ENCODE results near the gene SLC4A1.

The SLC4A1 gene

DNA sequence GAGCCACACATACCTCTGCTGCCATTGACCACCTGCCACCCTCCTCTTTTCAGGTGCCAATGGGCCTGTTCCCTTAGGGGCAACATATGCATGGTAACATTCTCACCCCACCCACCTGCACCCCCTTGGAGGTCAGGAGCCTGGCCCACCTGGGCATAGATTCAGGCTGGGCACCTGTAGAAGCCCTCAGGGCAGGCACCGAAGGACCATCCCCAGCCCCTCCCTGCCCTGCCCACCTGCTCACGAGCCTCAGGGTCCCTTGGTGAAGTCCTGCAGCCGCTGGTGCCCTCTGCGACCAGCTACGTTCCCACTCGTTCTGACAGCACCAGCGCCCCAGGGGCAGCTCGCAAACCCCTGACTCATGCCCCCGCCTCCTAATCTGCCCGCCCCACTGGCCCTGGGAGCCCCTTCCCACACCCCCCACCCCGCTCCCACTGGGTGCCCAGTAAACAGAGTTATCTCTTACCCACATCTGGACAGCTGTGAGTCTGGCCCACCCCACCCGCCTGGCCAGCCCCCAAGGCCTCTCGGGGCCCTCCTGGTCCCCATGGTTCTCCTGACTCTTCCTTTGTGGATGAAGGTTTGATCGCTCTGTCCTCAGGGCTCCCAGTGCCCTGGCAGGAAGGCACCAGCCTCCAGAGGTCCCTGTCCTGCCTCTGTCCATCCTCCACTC is at the start of gene SLC4A1:
Gene SLC4A1 (minus strand): TSS at position 318 of the 673 bp plus-strand sequence. CDS start 5,269 bp downstream, outside the sequence.
- no peak for DNase-seq (ENCODE audit: low read depth in 2 of 2)

DNA sequence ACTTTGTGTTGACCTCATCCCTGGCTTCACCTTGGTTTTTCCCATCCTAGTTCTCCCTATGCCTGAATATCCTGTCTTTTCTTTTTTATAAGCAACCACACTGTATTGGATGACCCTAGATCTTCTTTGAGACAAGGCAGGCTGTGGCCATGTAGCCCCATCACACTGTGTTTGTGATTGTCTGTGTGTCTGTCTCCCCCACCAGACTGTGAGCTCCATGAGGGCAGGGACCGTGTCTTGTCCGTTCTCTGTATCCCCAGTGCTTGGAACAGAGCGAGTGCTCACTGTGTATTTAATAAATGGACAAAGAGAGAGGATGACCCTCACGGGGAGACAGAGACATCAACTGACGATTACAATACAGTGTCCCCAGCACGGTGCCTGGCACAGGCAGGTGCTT is 49.6 kb upstream of the SLC4A1 start:
- DNase-seq (ENCODE audit: low read depth in 2 of 2), result no peak

DNA sequence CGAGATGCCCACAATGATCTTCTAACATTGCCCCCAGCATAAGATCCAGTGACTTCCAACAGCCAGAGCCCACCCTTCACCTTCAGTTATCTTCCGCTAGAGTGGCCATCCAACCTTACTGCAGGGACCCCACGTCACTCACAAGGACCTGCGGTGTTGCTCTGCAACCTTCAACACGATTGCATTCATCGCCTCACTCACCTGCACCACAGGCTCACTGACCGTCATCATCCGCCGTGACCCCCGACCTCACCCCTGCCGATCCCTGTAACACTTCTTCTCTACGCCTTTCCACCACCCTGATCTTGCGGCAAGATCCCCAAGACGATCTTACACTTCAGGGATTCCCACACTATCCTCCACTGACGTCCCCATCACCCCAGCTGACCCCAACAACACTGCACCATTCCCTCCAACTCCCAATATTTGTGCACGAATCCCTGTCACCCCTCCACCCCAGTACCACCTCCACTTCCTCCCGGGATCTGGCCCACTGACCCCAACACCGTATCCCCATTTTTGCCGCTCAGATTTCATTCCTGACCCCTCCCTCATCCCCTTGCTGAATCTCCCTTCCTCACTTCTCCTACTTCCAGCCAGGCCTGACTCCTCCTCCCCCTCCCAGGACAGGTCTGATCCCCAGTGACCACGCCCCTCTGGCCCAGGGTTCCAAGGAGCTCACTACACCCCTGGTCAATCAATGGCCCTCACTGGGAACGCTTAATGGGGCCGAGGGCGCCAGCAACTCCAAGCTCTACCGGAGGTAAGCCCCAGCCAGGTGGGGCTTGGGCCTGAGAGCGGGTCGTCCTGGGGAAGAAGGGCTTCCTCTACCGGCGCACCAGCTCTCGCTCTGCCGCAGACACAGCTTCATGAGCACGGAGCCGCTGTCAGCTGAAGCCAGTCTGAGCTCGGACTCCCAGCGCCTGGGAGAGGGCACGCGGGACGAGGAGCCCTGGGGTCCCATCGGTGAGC is 48.1 kb upstream of the SLC4A1 start:
- no peak for DNase-seq (ENCODE audit: low read depth in 2 of 2)

GRCh38 chr17:44314869-44315661 is 47.1 kb upstream of the SLC4A1 start:
- DNase-seq (ENCODE audit: low read depth in 2 of 2), result no peak

- DNase-seq (ENCODE audit: low read depth in 2 of 2), result no peak
These were observed 46.6 kb upstream of the SLC4A1 start for GRCh38 chr17:44314524-44314868.

GRCh38 chr17:44314031-44314430 is 46.1 kb upstream of the SLC4A1 start:
- DNase-seq (ENCODE audit: low read depth in 2 of 2), result no peak

GRCh38 chr17:44312396-44313104 is 44.6 kb upstream of the SLC4A1 start:
- DNase-seq (ENCODE audit: low read depth in 2 of 2), result no peak

GRCh38 chr17:44311562-44312181 is 43.7 kb upstream of the SLC4A1 start:
- DNase-seq (ENCODE audit: low read depth in 2 of 2), result no peak

GRCh38 chr17:44310609-44311376 is 42.9 kb upstream of the SLC4A1 start:
- DNase-seq (ENCODE audit: low read depth in 2 of 2), result no peak

DNA sequence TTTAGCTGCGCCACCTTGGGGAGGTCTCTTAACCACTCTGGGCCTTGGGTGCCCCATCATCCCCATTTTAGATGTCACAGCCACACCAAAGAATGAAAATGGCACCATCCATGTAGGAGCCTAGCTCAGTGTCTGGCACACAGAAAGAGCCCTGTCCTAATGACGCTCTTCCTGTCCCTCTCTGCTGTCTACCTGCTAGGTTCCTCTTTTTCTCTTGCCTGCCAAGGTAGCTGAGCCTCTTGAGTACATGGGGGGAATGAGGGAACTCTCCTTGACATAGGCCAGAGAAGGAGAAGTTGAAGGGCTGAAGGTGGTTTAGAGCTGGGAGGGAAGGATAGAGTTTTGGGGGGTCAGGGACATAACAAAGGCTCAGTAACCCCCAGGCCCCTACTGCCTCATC is 42.3 kb upstream of the SLC4A1 start:
- DNase-seq (ENCODE audit: low read depth in 2 of 2), result no peak

DNA sequence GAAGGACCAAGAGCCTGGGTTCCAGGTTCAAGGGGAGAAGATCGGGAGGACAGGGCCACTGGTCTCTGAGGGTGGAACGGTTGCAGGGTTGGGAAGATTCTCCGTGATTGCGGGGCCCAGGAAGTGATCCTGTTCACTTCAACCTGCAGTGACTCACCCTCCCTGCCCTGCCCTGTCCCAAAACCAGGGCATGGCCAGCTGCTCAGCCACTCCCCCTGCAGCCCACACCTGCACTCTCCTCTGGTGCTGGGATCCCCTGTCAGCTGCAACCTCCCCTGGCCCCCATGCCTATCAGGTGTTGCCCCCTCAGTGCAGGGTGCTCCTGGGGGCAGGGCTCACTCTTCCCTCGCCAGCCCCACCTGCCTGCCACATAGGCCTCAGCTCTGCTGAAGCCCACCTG is 41.5 kb upstream of the SLC4A1 start:
- no peak for DNase-seq (ENCODE audit: low read depth in 2 of 2)

GRCh38 chr17:44308865-44309264 is 40.9 kb upstream of the SLC4A1 start:
- DNase-seq (ENCODE audit: low read depth in 2 of 2), result no peak

DNA sequence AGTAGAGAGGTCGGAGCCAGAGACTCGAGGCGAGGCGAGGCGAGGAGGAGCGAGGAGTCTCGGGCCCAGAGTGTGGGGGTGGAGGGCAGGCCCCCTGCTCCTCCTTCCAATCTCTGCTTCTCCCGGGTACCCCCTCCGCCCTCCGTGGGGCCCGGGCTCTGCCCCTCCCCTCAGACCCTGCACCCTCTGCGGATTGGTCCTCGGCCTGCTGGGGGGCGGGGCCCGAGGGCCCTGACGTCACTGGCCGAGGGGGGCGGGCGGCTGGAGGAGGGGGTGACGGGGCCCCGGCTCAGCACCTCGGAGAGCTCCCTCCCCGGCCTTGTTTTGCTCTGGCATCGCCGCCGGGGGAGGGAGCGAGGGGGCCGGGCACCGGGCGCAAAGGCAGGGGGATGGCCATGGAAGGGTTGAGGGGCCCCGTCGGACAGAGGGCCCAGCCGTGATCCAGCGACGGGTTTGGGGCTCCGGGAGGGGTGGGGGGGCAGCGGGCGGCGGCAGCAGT is 40.4 kb upstream of the SLC4A1 start, which contains the start of gene RUNDC3A:
Gene RUNDC3A (plus strand): TSS at position 282 of the 499 bp plus-strand sequence. CDS start 232 bp downstream, outside the sequence.
- peak; percentile 65 to 77 for DNase-seq (ENCODE audit: low read depth in 2 of 2)

DNA sequence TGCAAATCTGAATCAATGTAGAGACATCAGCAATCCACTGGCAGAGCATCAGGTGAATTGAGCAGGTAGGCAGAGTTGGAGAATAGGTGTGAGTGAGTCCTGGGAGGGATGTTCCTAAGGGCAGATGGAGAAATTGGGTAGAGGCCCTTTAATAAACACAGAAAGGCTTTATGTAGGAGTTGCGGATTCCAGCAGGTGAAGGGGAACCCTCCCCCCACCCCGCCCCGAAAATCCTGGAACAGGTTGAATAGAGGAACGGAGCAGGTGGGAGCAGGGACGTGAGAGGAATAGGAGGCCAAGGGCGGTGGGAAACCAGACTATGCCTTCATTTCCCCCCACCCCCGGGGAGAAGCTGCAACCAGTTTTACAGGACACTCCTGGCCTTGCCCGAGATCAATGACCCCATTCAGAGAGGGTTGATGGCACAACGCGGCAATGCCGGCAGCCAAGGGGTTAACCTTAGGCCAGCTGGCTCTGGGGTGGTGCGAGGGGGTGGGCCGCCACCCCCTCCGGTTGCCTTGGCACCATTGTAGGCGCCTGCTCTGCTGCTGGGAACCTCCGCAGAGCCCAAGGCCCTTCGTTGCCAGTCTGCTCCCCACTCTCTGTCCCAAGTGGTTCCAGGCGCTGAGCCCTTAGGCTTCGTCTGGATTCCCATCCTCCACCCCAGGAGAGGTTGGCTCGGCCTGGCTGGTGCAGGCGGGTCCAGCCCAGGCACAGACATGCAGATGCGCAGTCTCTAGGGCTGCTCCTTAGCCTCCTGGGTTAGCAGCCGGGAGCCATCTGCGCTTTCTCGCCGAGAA is 39.7 kb upstream of the SLC4A1 start:
- no peak for DNase-seq (ENCODE audit: low read depth in 2 of 2)

DNA sequence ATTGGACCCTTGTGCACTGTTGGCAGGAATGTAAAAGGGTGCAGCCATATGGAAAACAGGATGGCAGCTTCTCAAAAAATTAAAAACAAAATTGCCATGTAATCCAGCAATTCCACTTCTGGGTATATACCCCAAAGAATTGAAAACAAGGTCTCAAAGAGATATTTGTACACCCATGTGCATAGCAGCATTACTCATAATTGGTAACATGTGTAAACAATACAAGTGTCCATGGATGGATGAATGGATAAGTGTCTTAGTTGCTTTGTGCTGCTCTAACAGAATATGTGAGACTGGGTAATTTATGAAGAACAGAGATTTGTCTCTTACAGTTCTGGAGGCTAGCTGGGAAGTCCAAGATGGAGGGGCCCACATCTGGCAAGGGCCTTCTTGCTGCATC is 36.7 kb upstream of the SLC4A1 start:
- DNase-seq (ENCODE audit: low read depth in 2 of 2), result no peak

DNA sequence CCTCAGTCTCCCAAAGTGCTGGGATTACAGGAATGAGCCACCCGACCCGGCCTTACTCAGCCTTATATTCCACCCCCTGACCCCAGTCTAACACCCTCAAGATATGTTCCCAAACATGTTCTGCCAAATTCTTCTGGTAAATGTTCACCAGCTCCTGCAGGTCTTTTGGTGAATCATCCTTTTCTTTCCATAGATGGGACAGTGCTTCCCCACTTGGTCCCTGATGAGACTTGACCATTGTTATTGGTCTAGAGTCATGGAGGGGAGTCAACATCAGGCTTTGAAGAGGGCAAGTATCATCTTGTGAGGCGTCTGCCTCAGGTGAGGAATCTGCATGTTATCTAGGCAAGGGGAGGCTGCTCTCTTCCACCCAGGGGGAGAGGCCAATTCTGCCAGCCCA is 30.0 kb upstream of the SLC4A1 start:
- DNase-seq (ENCODE audit: low read depth in 2 of 2), result no peak

- DNase-seq (ENCODE audit: low read depth in 2 of 2), result no peak
These were observed 25.7 kb upstream of the SLC4A1 start for GRCh38 chr17:44293509-44294226.

- no peak for DNase-seq (ENCODE audit: low read depth in 2 of 2)
These were observed 19.7 kb upstream of the SLC4A1 start for GRCh38 chr17:44287651-44288050.

DNA sequence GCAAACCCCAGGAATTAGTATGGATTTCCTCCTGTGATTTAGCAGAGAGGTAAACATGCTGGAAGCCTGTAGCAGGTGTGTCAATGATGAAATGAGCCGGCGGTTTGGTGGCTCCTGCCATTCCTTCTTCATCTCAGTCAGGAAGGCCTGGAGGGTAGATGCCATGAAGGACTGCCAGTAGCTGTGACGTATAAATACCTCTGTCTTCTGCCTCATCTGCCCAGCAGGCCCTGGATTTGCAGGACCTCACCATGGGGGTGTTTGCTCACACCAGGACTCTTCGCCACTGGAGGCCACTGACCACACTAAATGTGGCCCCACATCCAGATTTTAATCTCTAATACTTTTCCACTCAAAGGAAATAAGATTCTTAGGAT is 16.1 kb upstream of the SLC4A1 start:
- DNase-seq (ENCODE audit: low read depth in 2 of 2), result no peak
